Keratinocyte (primary cell): ENCODE measurements around the gene CD36. TPM values are rescaled to one million over a fixed set of nuclear protein-coding genes. Genes with fewer than 3 reads are reported as not detected.

ENCODE experiments used
- DNase-seq: peaks from one replicate; pipeline ENCODE4 v3.0.0-alpha.2; 2011; ENCODE audit warnings: low read depth, missing footprints, low spot score
- FAIRE-seq: peaks from 2 replicates; lab custom pipeline; 2011; peaks lifted over from hg19 to GRCh38; lab: Jason Lieb, UNC
- H2AFZ ChIP-seq: 2 replicates; pipeline ENCODE4 v1.6.0; 2012; ENCODE audit warnings: low read length, control low read depth, inconsistent platforms; ENCODE audit not compliant: control insufficient read depth
- H3K27ac ChIP-seq: 2 replicates; pipeline ENCODE4 v1.5.1; 2011; ENCODE audit warnings: low read length; ENCODE audit not compliant: control insufficient read depth, insufficient read depth
- H3K27me3 ChIP-seq: 3 replicates; pipeline ENCODE4 v1.6.0; 2011; ENCODE audit warnings: low read length; ENCODE audit not compliant: control insufficient read depth, insufficient read depth; ENCODE audit errors: extremely low read depth
- H3K36me3 ChIP-seq, 2 experiments: 2 replicates in 1 of 2; 3 replicates in 1 of 2; pipeline ENCODE4 v1.5.1; 2011; ENCODE audit warnings: low read length in 2 of 2, mild to moderate bottlenecking in 1 of 2; ENCODE audit not compliant: control insufficient read depth in 2 of 2, insufficient read depth in 2 of 2; ENCODE audit errors: extremely low read depth in 1 of 2
- H3K4me1 ChIP-seq: 3 replicates; pipeline ENCODE4 v1.5.1; 2011; ENCODE audit warnings: low read length; ENCODE audit not compliant: control insufficient read depth, insufficient read depth; ENCODE audit errors: extremely low read depth
- H3K4me2 ChIP-seq: 3 replicates; pipeline ENCODE4 v1.6.0; 2011; ENCODE audit warnings: low read depth, low read length; ENCODE audit not compliant: control insufficient read depth, insufficient read depth; ENCODE audit errors: extremely low read depth
- H3K4me3 ChIP-seq, 3 experiments: fragments of 200-600 bp in 1 of 3; sonication (generic) in 1 of 3; 2 replicates in 2 of 3; 3 replicates in 1 of 3; pipeline ENCODE4 v1.5.1; 2011 to 2016; ENCODE audit warnings: low read length in 3 of 3, mild to moderate bottlenecking in 3 of 3, control low read depth in 2 of 3, inconsistent platforms in 1 of 3, low read depth in 1 of 3, mixed read lengths in 1 of 3, mixed run types in 1 of 3, moderate library complexity in 1 of 3; ENCODE audit not compliant: control insufficient read depth in 2 of 3, insufficient read depth in 2 of 3; ENCODE audit errors: extremely low read depth in 1 of 3
- H3K79me2 ChIP-seq: 2 replicates; pipeline ENCODE4 v1.6.0; 2012; ENCODE audit warnings: low read length; ENCODE audit not compliant: control insufficient read depth, insufficient read depth
- H3K9ac ChIP-seq: 3 replicates; pipeline ENCODE4 v1.6.0; 2011; ENCODE audit warnings: low read length; ENCODE audit not compliant: control insufficient read depth, insufficient read depth; ENCODE audit errors: extremely low read depth
- H3K9me1 ChIP-seq: 3 replicates; pipeline ENCODE4 v1.6.0; 2011; ENCODE audit warnings: low read length; ENCODE audit not compliant: control insufficient read depth, insufficient read depth; ENCODE audit errors: extremely low read depth
- H3K9me3 ChIP-seq: 2 replicates; pipeline ENCODE4 v1.5.1; 2012; ENCODE audit warnings: low read depth, low read length; ENCODE audit not compliant: control insufficient read depth
- H4K20me1 ChIP-seq: 3 replicates; pipeline ENCODE4 v1.6.0; 2011; ENCODE audit warnings: low read length; ENCODE audit not compliant: control insufficient read depth, insufficient read depth; ENCODE audit errors: extremely low read depth
- CTCF ChIP-seq, 3 experiments: IDR thresholded peaks in 1 of 3; conservative IDR thresholded peaks in 1 of 3; optimal IDR thresholded peaks in 1 of 3; 2 replicates in 2 of 3; 3 replicates in 1 of 3; pipeline versions ENCODE3 to v1.5.1; 2011; ENCODE audit warnings: low read length in 3 of 3, mild to moderate bottlenecking in 3 of 3, moderate library complexity in 2 of 3, control low read depth in 1 of 3, inconsistent platforms in 1 of 3; ENCODE audit not compliant: insufficient read depth in 2 of 3; ENCODE audit errors: extremely low read depth in 1 of 3
- EZH2 ChIP-seq: IDR thresholded peaks from one replicate; pipeline ENCODE4 v1.6.1; 2012; ENCODE audit warnings: inconsistent platforms, mild to moderate bottlenecking, low read length, moderate library complexity
- dilution Hi-C: fragments of 300-500 bp; cut with MboI; formaldehyde crosslinking; loops from one replicate; pipeline ENCODE4 v1.7.0; 2020; ENCODE audit warnings: low sequenced_read_pairs; ENCODE audit not compliant: extremely low pct_ligation_motif_present
- polyA plus RNA-seq, 5 experiments: library from polyadenylated mRNA; depleted of rRNA in 3 of 5; stranded (reverse) in 3 of 5; stranded (forward) in 1 of 5; unstranded in 1 of 5; fragments of >200 nt; gene quantifications; 1 replicate in 1 of 5; 2 replicates in 3 of 5; 3 replicates in 1 of 5; pipeline versions ENCODE4 v1.2.1 to v1.2.3, GENCODE V29; 2011 to 2012; ENCODE audit warnings: missing spikeins in 2 of 5, low read depth in 1 of 5, low replicate concordance in 1 of 5

Gene CD36
- polyA plus RNA-seq, 1 donor (not counting 4 experiments of a cell fraction or from before 2014, with no cell fraction given), result 0.59 TPM

DNA sequence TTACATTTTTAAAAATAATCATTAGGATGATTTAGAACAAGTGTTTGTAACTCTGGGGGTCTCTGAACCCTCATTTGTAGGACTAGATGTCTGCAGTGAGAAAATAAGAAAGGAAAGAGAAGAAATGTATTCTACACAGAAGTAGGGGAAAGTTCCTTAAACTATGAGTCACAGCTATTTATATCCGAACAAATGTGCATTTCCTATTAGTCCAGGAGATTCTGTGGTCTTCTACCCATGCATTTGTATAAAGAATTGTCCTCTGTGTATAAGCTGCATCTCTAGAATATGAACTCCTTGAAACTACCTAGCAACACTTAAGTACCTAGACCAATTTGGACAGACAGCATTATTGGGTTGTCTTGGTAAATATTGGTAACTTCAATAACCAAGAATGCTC, 15.9 kb upstream of the CD36 start:
- Histone ChIP-seq H3K27ac (no peak overlapping the region), H3K4me2 (no peak overlapping the region), H2AFZ (no peak overlapping the region), H3K9me3 (no peaks in the 10 kb centered on the region), H3K9me1 (no peaks in the 10 kb centered on the region), H3K4me3 (no peak overlapping the region), H4K20me1 (no peaks in the 10 kb centered on the region), H3K79me2 (no peaks in the 10 kb centered on the region), H3K27me3 (no peaks in the 10 kb centered on the region), H3K36me3 (no peaks in the 10 kb centered on the region), H3K4me1 (peaks cover 4% of the 10 kb centered on the region), H3K9ac (no peak overlapping the region)
- FAIRE-seq (peak; percentile 88), DNase-seq (no peak)
- dilution Hi-C loops, result no loop called here
- no peak for TF ChIP-seq EZH2

DNA sequence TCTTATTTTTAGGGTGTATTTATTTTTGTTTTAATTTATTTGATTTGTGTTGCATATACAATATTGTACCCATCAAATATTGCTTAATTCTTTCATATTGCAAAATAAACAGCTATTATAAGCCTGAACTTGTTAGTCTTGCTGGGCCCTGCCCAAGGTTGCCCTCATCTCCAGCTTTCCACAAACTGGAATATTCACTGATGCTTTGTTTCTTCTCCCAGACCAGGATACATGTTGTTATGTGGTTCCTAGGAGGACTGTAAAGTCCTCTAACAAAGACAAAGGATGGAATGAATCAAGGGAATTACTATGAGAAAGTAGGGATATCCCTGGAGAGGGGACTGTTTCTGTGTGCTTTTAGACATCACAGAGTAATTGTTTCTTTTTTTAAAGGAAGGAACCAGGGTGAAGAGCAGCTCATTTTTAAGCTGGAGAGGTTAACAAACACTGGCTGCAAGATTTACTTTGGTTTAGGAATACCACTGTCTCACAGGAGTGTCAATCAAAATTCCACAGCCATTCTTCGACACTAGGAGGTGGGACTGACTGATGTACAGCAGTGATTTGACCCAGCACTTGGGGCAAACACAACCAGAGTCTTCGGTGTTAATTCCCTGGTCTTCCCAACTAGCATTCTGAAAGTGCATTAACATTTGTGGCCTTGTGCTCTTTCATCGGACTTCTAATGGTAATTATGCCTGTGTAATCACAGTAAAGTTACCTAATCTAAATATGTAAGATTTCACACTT, 14.8 kb upstream of the CD36 start:
- no peak overlapping the region for H3K4me3 ChIP-seq
- H3K9me1 ChIP-seq, result no peaks in the 10 kb centered on the region
- no peak for TF ChIP-seq EZH2
- no peak for TF ChIP-seq CTCF (optimal IDR thresholded peaks at IDR 0.05 in 1 of 3, IDR thresholded peaks at IDR 0.05 in 1 of 3, conservative IDR thresholded peaks at IDR 0.05 in 1 of 3; ENCODE audit: extremely low read depth in 1 of 3, insufficient read depth in 2 of 3, low read length in 3 of 3)
- FAIRE-seq (no peak), DNase-seq (no peak)
- dilution Hi-C loops, result no loop called here
- H3K36me3 ChIP-seq, result no peaks in the 10 kb centered on the region
- H3K4me1 ChIP-seq, result peaks cover 4% of the 10 kb centered on the region
- H3K4me2 ChIP-seq, result no peak overlapping the region
- H2AFZ ChIP-seq, result peak overlapping the region; percentile 37
- H3K9ac ChIP-seq, result no peak overlapping the region
- H4K20me1 ChIP-seq, result no peaks in the 10 kb centered on the region
- no peaks in the 10 kb centered on the region for H3K27me3 ChIP-seq
- H3K79me2 ChIP-seq, result no peaks in the 10 kb centered on the region
- no peaks in the 10 kb centered on the region for H3K9me3 ChIP-seq
- no peak overlapping the region for H3K27ac ChIP-seq
